ENCODE data around the gene NUP50. TPM values are rescaled to one million over a fixed set of nuclear protein-coding genes. Genes with fewer than 3 reads are reported as not detected.

NUP50 gene
- polyA plus RNA-seq, 1 donor (not counting 4 experiments of a cell fraction or from before 2014, with no cell fraction given): 28.1 TPM

DNA sequence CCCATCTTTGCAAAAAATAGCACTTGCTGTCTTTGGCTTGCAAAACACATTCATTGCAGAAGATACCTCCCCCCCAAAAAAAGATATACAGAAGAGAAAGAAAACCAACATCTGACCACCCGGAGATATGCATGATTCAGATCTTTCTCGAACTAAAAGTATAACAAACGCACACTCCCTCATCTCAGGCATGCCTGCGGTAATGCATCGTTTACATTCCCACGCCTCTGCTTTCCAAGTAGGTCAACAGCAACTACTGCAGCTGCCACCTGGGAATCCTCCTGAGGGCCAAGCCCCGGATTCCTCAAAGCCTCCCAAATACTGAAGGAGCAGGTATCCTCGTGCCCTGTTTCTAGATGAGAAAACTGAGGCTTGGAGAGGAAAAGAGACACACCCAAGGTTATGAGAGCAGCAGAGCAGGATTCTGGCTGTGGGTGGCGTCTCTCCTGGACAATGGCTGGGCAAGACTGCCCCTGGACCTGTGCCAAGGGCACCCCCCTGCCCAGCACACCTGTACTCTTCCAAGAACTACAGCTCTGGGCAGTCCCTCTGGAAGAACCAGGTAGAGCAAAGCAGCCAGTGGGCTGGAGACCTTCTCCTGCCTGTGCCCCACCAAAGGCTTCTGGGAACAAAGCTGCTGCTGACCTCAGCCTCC, 38.1 kb downstream of the NUP50 start:
- Histone ChIP-seq H3K27ac (ENCODE audit: control insufficient read depth, insufficient read depth, low read length) (peak overlapping the region; percentile 4), H2AFZ (ENCODE audit: control insufficient read depth, low read length) (no peak overlapping the region)
- FAIRE-seq: no peak

DNA sequence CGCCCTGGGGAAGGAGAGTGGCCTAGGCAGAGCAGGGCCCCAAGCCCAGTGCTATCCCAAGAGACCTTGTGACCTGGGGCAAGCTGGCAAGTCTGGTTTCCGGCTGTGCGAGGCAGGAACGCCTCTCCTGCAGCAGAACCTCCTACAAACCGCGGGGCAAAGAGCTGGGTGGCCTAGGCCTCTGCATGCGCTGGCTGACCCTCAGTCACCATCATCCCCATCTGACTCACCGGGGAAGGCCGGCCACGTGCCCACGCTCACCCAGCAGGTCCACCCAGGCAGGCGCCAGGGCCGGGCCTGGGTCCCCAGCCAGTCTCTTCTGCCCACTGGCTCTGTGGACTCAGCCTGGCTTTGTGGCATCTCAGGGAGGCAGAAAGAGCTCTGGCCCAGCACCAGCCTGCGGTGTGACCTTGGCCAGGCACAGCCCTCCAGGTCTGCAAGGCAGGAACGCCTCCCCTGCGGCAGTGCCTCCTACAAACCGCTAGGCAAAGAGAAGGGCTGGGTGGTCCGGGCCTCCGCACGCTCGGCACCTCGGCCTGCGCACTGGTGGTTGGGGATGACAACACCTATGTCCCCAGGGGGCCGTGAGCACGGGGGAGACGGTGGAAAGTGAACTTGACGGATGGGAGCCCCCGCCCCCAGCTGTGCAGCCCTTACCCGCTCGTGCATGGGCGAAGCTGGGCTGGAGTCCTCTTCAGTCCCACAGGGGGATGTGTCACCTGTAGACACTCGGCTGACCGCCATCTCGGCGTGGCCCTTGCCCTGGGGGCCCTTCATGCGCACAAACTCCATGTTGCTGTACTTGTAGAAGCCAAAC, 38.8 kb downstream of the NUP50 start:
- DNase-seq (ENCODE audit: low read depth, low spot score): no peak
- dilution Hi-C loops (cut with MboI; ENCODE audit: extremely low pct_ligation_motif_present, low sequenced_read_pairs): no loop called here
- H3K27ac ChIP-seq (ENCODE audit: control insufficient read depth, insufficient read depth, low read length): peak overlapping the region; percentile 4

More for the DNA sequence above, 38.1 kb downstream of the NUP50 start:
- no peaks in the 10 kb centered on the region for H3K9me1 ChIP-seq (ENCODE audit: control insufficient read depth, extremely low read depth, insufficient read depth, low read length)
- H3K4me1 ChIP-seq (ENCODE audit: control insufficient read depth, extremely low read depth, insufficient read depth, low read length): no peaks in the 10 kb centered on the region
- no peak for DNase-seq (ENCODE audit: low read depth, low spot score)
- peaks cover 13% of the 10 kb centered on the region for H4K20me1 ChIP-seq (ENCODE audit: control insufficient read depth, extremely low read depth, insufficient read depth, low read length)
- no peaks in the 10 kb centered on the region for H3K27me3 ChIP-seq (ENCODE audit: control insufficient read depth, extremely low read depth, insufficient read depth, low read length)
- dilution Hi-C loops (cut with MboI; ENCODE audit: extremely low pct_ligation_motif_present, low sequenced_read_pairs): no loop called here
- peaks cover 4% of the 10 kb centered on the region for H3K79me2 ChIP-seq (ENCODE audit: control insufficient read depth, insufficient read depth, low read length)
- no peak overlapping the region for H3K9ac ChIP-seq (ENCODE audit: control insufficient read depth, extremely low read depth, insufficient read depth, low read length)
- no peak overlapping the region for H3K4me3 ChIP-seq (ENCODE audit: control insufficient read depth in 2 of 3, extremely low read depth in 1 of 3, insufficient read depth in 2 of 3, low read depth in 1 of 3, low read length in 3 of 3)
- peaks cover 38 to 57% of the 10 kb centered on the region in 2 experiments for H3K36me3 ChIP-seq (ENCODE audit: control insufficient read depth in 2 of 2, extremely low read depth in 1 of 2, insufficient read depth in 2 of 2, low read length in 2 of 2)
- TF ChIP-seq, protein P1, sequence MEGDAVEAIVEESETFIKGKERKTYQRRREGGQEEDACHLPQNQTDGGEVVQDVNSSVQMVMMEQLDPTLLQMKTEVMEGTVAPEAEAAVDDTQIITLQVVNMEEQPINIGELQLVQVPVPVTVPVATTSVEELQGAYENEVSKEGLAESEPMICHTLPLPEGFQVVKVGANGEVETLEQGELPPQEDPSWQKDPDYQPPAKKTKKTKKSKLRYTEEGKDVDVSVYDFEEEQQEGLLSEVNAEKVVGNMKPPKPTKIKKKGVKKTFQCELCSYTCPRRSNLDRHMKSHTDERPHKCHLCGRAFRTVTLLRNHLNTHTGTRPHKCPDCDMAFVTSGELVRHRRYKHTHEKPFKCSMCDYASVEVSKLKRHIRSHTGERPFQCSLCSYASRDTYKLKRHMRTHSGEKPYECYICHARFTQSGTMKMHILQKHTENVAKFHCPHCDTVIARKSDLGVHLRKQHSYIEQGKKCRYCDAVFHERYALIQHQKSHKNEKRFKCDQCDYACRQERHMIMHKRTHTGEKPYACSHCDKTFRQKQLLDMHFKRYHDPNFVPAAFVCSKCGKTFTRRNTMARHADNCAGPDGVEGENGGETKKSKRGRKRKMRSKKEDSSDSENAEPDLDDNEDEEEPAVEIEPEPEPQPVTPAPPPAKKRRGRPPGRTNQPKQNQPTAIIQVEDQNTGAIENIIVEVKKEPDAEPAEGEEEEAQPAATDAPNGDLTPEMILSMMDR (optimal IDR thresholded peaks at IDR 0.05 in 1 of 3, IDR thresholded peaks at IDR 0.05 in 1 of 3, conservative IDR thresholded peaks at IDR 0.05 in 1 of 3; ENCODE audit: extremely low read depth in 1 of 3, insufficient read depth in 2 of 3, low read length in 3 of 3): no peak
- no peak for TF ChIP-seq EZH2 (IDR thresholded peaks at IDR 0.05; ENCODE audit: low read length)
- H3K9me3 ChIP-seq (ENCODE audit: control insufficient read depth, low read depth, low read length): no peaks in the 10 kb centered on the region
- no peak overlapping the region for H3K4me2 ChIP-seq (ENCODE audit: control insufficient read depth, extremely low read depth, insufficient read depth, low read depth, low read length)

More for the DNA sequence above, 38.8 kb downstream of the NUP50 start:
- no peak for FAIRE-seq
- peaks cover 32 to 53% of the 10 kb centered on the region in 2 experiments for H3K36me3 ChIP-seq (ENCODE audit: control insufficient read depth in 2 of 2, extremely low read depth in 1 of 2, insufficient read depth in 2 of 2, low read length in 2 of 2)
- H3K27me3 ChIP-seq (ENCODE audit: control insufficient read depth, extremely low read depth, insufficient read depth, low read length): no peaks in the 10 kb centered on the region
- peaks cover 5% of the 10 kb centered on the region for H3K79me2 ChIP-seq (ENCODE audit: control insufficient read depth, insufficient read depth, low read length)
- no peak overlapping the region for H3K4me2 ChIP-seq (ENCODE audit: control insufficient read depth, extremely low read depth, insufficient read depth, low read depth, low read length)
- peaks cover 14% of the 10 kb centered on the region for H4K20me1 ChIP-seq (ENCODE audit: control insufficient read depth, extremely low read depth, insufficient read depth, low read length)
- no peaks in the 10 kb centered on the region for H3K9me1 ChIP-seq (ENCODE audit: control insufficient read depth, extremely low read depth, insufficient read depth, low read length)
- TF ChIP-seq EZH2 (IDR thresholded peaks at IDR 0.05; ENCODE audit: low read length): no peak
- TF ChIP-seq, protein P1 (optimal IDR thresholded peaks at IDR 0.05 in 1 of 3, IDR thresholded peaks at IDR 0.05 in 1 of 3, conservative IDR thresholded peaks at IDR 0.05 in 1 of 3; ENCODE audit: extremely low read depth in 1 of 3, insufficient read depth in 2 of 3, low read length in 3 of 3): no peak
- H3K9me3 ChIP-seq (ENCODE audit: control insufficient read depth, low read depth, low read length): no peaks in the 10 kb centered on the region
- no peak overlapping the region for H3K4me3 ChIP-seq (ENCODE audit: control insufficient read depth in 2 of 3, extremely low read depth in 1 of 3, insufficient read depth in 2 of 3, low read depth in 1 of 3, low read length in 3 of 3)
- no peaks in the 10 kb centered on the region for H3K4me1 ChIP-seq (ENCODE audit: control insufficient read depth, extremely low read depth, insufficient read depth, low read length)
- H3K9ac ChIP-seq (ENCODE audit: control insufficient read depth, extremely low read depth, insufficient read depth, low read length): no peak overlapping the region
- no peak overlapping the region for H2AFZ ChIP-seq (ENCODE audit: control insufficient read depth, low read length)
